Astrocyte (in vitro differentiated cells and primary cell): ENCODE measurements around the gene PDLIM5. TPM values are rescaled to one million over a fixed set of nuclear protein-coding genes. Genes with fewer than 3 reads are reported as not detected.
A peak's percentile ranks its signal among the peaks of the same experiment; 100 is the strongest.

Experiments used
- DNase-seq: peaks from one replicate; pipeline ENCODE4 v3.0.0-alpha.2; 2010; ENCODE audit warnings: low read depth
- FAIRE-seq: peaks from 2 replicates; lab custom pipeline; 2011; peaks lifted over from hg19 to GRCh38; lab: Jason Lieb, UNC
- H2AFZ ChIP-seq: 2 replicates; pipeline ENCODE4 v1.6.0; 2012; ENCODE audit warnings: low read depth, low read length, inconsistent platforms
- H3K27ac ChIP-seq: 2 replicates; pipeline ENCODE4 v1.5.1; 2011; ENCODE audit warnings: low read depth, low read length, inconsistent platforms
- H3K27me3 ChIP-seq: 2 replicates; pipeline ENCODE4 v1.6.0; 2011; ENCODE audit warnings: low read length, inconsistent platforms; ENCODE audit not compliant: insufficient read depth
- H3K36me3 ChIP-seq: 2 replicates; pipeline ENCODE4 v1.5.1; 2011; ENCODE audit warnings: low read length, inconsistent platforms; ENCODE audit not compliant: insufficient read depth
- H3K4me1 ChIP-seq: 2 replicates; pipeline ENCODE4 v1.5.1; 2011; ENCODE audit warnings: low read length, inconsistent platforms; ENCODE audit not compliant: insufficient read depth
- H3K4me2 ChIP-seq: 2 replicates; pipeline ENCODE4 v1.6.0; 2012; ENCODE audit warnings: low read length, inconsistent platforms
- H3K4me3 ChIP-seq: 2 replicates; pipeline ENCODE4 v1.5.1; 2011; ENCODE audit warnings: low read depth, mild to moderate bottlenecking, low read length, inconsistent platforms; ENCODE audit not compliant: insufficient read depth
- H3K79me2 ChIP-seq: 2 replicates; pipeline ENCODE4 v1.6.0; 2012; ENCODE audit warnings: mild to moderate bottlenecking, low read length, inconsistent platforms; ENCODE audit not compliant: insufficient read depth
- H3K9ac ChIP-seq: 2 replicates; pipeline ENCODE4 v1.6.0; 2012; ENCODE audit warnings: mild to moderate bottlenecking, low read length, inconsistent platforms
- H3K9me3 ChIP-seq: 2 replicates; pipeline ENCODE4 v1.5.1; 2012; ENCODE audit warnings: low read depth, mild to moderate bottlenecking, low read length, inconsistent platforms; ENCODE audit not compliant: insufficient read depth
- H4K20me1 ChIP-seq: 2 replicates; pipeline ENCODE4 v1.6.0; 2012; ENCODE audit warnings: low read length, inconsistent platforms; ENCODE audit not compliant: insufficient read depth
- H3K27ac Mint-ChIP-seq: one replicate; pipeline ENCODE4 v1.8.0; 2021; ENCODE audit warnings: mild to moderate bottlenecking, mixed read lengths; ENCODE audit not compliant: unreplicated experiment
- H3K27me3 Mint-ChIP-seq: one replicate; pipeline ENCODE4 v1.8.0; 2021; ENCODE audit warnings: low read depth, mixed read lengths; ENCODE audit not compliant: unreplicated experiment
- H3K36me3 Mint-ChIP-seq: one replicate; pipeline ENCODE4 v1.8.0; 2021; ENCODE audit warnings: low read depth, mixed read lengths; ENCODE audit not compliant: unreplicated experiment
- H3K4me1 Mint-ChIP-seq: one replicate; pipeline ENCODE4 v1.8.0; 2021; ENCODE audit warnings: low read depth, mixed read lengths; ENCODE audit not compliant: unreplicated experiment
- H3K4me3 Mint-ChIP-seq: one replicate; pipeline ENCODE4 v1.8.0; 2021; ENCODE audit warnings: mild to moderate bottlenecking, moderate library complexity, mixed read lengths; ENCODE audit not compliant: unreplicated experiment
- H3K9me3 Mint-ChIP-seq: one replicate; pipeline ENCODE4 v1.8.0; 2021; ENCODE audit warnings: mild to moderate bottlenecking, mixed read lengths; ENCODE audit not compliant: unreplicated experiment
- EZH2 ChIP-seq: IDR thresholded peaks from 2 replicates; pipeline ENCODE4 v1.6.1; 2012; ENCODE audit warnings: mild to moderate bottlenecking, low read length, inconsistent platforms; ENCODE audit not compliant: insufficient read depth
- total RNA-seq: library from RNA; stranded (reverse); gene quantifications from 2 replicates; pipeline ENCODE4 v1.2.1, GENCODE V29; 2021
- TF ChIP-seq, protein P1 (sequence below): IDR thresholded peaks from 2 replicates; pipeline ENCODE4 v1.5.1; 2011; ENCODE audit warnings: low read depth, mild to moderate bottlenecking, inconsistent platforms, low read length, moderate library complexity; ENCODE audit not compliant: insufficient read depth

Gene PDLIM5
- total RNA-seq, 1 donor from 2014 or later = 181 TPM

DNA sequence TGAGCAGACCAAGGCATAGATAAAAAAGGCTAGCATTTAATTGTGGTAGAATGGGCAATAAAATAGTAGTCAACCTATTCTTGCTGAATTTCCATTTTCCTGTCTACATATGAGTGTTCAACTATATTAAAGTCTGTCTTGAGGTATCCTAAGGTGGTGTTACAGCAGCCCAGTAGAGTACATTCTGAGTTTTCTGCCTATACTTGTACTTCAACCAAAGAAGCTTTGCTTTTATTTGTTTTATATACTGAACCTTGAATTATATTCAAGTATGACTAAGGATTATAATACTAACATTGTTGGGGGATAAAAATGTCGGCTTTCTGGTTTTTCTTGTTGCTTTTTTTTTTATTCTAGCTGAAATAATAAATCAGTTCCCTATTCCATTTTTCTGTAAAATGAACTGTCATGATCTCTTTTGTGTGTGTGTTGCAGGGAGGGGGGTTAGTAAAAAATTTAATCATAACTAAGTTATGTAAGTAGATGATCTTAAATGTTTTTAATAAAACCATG, 106.7 kb downstream of the PDLIM5 start:
- TF ChIP-seq EZH2 = no peak
- TF ChIP-seq, protein P1, sequence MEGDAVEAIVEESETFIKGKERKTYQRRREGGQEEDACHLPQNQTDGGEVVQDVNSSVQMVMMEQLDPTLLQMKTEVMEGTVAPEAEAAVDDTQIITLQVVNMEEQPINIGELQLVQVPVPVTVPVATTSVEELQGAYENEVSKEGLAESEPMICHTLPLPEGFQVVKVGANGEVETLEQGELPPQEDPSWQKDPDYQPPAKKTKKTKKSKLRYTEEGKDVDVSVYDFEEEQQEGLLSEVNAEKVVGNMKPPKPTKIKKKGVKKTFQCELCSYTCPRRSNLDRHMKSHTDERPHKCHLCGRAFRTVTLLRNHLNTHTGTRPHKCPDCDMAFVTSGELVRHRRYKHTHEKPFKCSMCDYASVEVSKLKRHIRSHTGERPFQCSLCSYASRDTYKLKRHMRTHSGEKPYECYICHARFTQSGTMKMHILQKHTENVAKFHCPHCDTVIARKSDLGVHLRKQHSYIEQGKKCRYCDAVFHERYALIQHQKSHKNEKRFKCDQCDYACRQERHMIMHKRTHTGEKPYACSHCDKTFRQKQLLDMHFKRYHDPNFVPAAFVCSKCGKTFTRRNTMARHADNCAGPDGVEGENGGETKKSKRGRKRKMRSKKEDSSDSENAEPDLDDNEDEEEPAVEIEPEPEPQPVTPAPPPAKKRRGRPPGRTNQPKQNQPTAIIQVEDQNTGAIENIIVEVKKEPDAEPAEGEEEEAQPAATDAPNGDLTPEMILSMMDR = no peak
- H3K9me3 ChIP-seq = no peaks in the 10 kb centered on the region
- H3K27me3 ChIP-seq = no peaks in the 10 kb centered on the region
- H3K36me3 Mint-ChIP-seq = peaks cover 9% of the 10 kb centered on the region
- H3K9ac ChIP-seq = no peak overlapping the region
- no peak overlapping the region for H2AFZ ChIP-seq
- DNase-seq = no peak
- H3K4me3 Mint-ChIP-seq = no peak overlapping the region
- H3K79me2 ChIP-seq = peaks cover 50% of the 10 kb centered on the region
- H3K4me3 ChIP-seq = no peak overlapping the region
- H3K27ac Mint-ChIP-seq = no peak overlapping the region
- peaks cover 11% of the 10 kb centered on the region for H3K9me3 Mint-ChIP-seq
- no peaks in the 10 kb centered on the region for H3K27me3 Mint-ChIP-seq
- H3K27ac ChIP-seq = no peak overlapping the region
- peaks cover 11% of the 10 kb centered on the region for H4K20me1 ChIP-seq
- peaks cover 28% of the 10 kb centered on the region for H3K4me1 Mint-ChIP-seq
- H3K4me1 ChIP-seq = peaks cover 38% of the 10 kb centered on the region
- no peak overlapping the region for H3K4me2 ChIP-seq
- peaks cover 2% of the 10 kb centered on the region for H3K36me3 ChIP-seq
- FAIRE-seq = peak; percentile 32

DNA sequence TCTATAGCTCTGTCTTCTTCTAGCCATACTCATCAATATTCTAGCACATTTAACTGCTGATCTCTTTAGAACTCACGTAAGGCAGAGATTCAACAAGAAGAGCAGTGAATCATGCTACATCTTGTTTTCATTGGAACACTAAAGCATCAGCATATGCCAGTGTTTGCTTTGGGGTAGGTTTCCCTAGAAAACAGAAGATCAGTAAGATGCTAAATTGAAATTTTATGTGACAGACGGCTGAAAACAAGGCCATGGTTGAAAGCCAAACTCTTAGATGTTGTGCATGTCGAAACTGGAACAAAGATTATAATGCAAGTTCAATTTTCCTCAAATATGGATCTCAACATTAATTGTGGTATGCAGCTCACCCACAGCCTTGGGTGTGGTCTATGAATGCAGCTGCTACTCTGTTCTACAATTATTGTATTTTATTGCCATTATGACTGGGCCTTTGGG, 107.6 kb downstream of the PDLIM5 start:
- no peaks in the 10 kb centered on the region for H3K9me3 ChIP-seq
- H3K4me3 Mint-ChIP-seq = no peak overlapping the region
- peak overlapping the region; percentile 7 for H3K27ac ChIP-seq
- H3K79me2 ChIP-seq = peaks cover 56% of the 10 kb centered on the region
- H3K4me1 ChIP-seq = peaks cover 38% of the 10 kb centered on the region
- DNase-seq (peak; percentile 73), FAIRE-seq (peak; percentile 29)
- no peak overlapping the region for H3K4me3 ChIP-seq
- no peak overlapping the region for H3K9ac ChIP-seq
- no peak overlapping the region for H3K27ac Mint-ChIP-seq
- H3K36me3 ChIP-seq = peaks cover under 1% of the 10 kb centered on the region
- H3K36me3 Mint-ChIP-seq = peaks cover 9% of the 10 kb centered on the region
- H3K9me3 Mint-ChIP-seq = peaks cover 11% of the 10 kb centered on the region
- H2AFZ ChIP-seq = no peak overlapping the region
- no peaks in the 10 kb centered on the region for H3K27me3 ChIP-seq
- H4K20me1 ChIP-seq = peaks cover 11% of the 10 kb centered on the region
- TF ChIP-seq EZH2 = no peak
- TF ChIP-seq, protein P1 = no peak
- H3K4me1 Mint-ChIP-seq = peaks cover 32% of the 10 kb centered on the region
- H3K27me3 Mint-ChIP-seq = no peaks in the 10 kb centered on the region
- peak overlapping the region; percentile 40 for H3K4me2 ChIP-seq
